GM18870 (cell line): Measurements from ENCODE around the gene PCDH18.
"Not testable (repeated sequence)": the region's sequence is repeated elsewhere in the genome, so short reads cannot be mapped to it uniquely, and the experiment has no call there.

Experiments
- ATAC-seq: cut with Tn5 transposase; IDR thresholded peaks from one replicate; pipeline ENCODE4 v1.9.1; 2021; ENCODE audit warnings: moderate library complexity; ENCODE audit not compliant: unreplicated experiment

PCDH18 gene

GRCh38 chr4:137531986-137532868, at the start of gene PCDH18:
TSS of gene PCDH18 (minus strand) at chr4:137532494. CDS start at chr4:137532088, 406 bp downstream.
- ATAC-seq = peak; percentile 73

GRCh38 chr4:137576446-137576845, 44.2 kb upstream of the PCDH18 start:
- ATAC-seq = no peak

- ATAC-seq = no peak
These were observed 40.4 kb upstream of the PCDH18 start for GRCh38 chr4:137572647-137573046.

- no peak for ATAC-seq
These were observed 39.9 kb upstream of the PCDH18 start for GRCh38 chr4:137572163-137572562.

- no peak for ATAC-seq
These were observed 27.5 kb upstream of the PCDH18 start for GRCh38 chr4:137559801-137560200.

GRCh38 chr4:137558951-137559350, 26.7 kb upstream of the PCDH18 start:
- no peak for ATAC-seq

- ATAC-seq = no peak
These were observed 13.2 kb upstream of the PCDH18 start for GRCh38 chr4:137545461-137545861.

GRCh38 chr4:137543648-137544047, 11.4 kb upstream of the PCDH18 start:
- ATAC-seq = no peak

- no peak for ATAC-seq
These were observed 10.9 kb upstream of the PCDH18 start for GRCh38 chr4:137543198-137543597.

GRCh38 chr4:137541876-137542646, 9.8 kb upstream of the PCDH18 start:
- no peak for ATAC-seq

GRCh38 chr4:137541181-137541580, 8.9 kb upstream of the PCDH18 start:
- no peak for ATAC-seq

GRCh38 chr4:137540356-137540755, 8.1 kb upstream of the PCDH18 start:
- ATAC-seq = no peak

- ATAC-seq = no peak
These were observed 6.2 kb upstream of the PCDH18 start for GRCh38 chr4:137538526-137538925.

- not testable (repeated sequence) for ATAC-seq
These were observed 5.5 kb upstream of the PCDH18 start for GRCh38 chr4:137537807-137538206.

- no peak for ATAC-seq
These were observed 4.7 kb upstream of the PCDH18 start for GRCh38 chr4:137536789-137537561.

- ATAC-seq = no peak
These were observed 3.4 kb upstream of the PCDH18 start for GRCh38 chr4:137535718-137536117.

GRCh38 chr4:137534516-137534915, 2.2 kb upstream of the PCDH18 start:
- no peak for ATAC-seq

GRCh38 chr4:137533855-137534254, 1.6 kb upstream of the PCDH18 start:
- ATAC-seq = no peak

- no peak for ATAC-seq
These were observed 559 bp upstream of the PCDH18 start for GRCh38 chr4:137532869-137533236.

GRCh38 chr4:137531168-137531985, 917 bp downstream of the PCDH18 start:
- ATAC-seq = no peak
